Left colon (tissue), 2 donors: Measurements from ENCODE around the gene ITPRIPL1. TPM values are rescaled to one million over a fixed set of nuclear protein-coding genes. Genes with fewer than 3 reads are reported as not detected.
"Not testable (repeated sequence)": the region's sequence is repeated elsewhere in the genome, so short reads cannot be mapped to it uniquely, and the experiment has no call there.

Experiments
- ATAC-seq: fragments of 200-7000 bp; cut with Tn5 transposase; one replicate; pipeline ENCODE4 v1.9.1; 2020; ENCODE audit warnings: mild to moderate bottlenecking, moderate library complexity
- DNase-seq, 2 donors: peaks; one replicate each; pipeline ENCODE4 v3.0.0-alpha.2; 2020
- intact Hi-C, 2 donors: fragments of 100-400 bp; cut with DNase I in 1 of 2; cut with micrococcal nuclease in 1 of 2; formaldehyde crosslinking; loops; one replicate each; pipeline versions ENCODE4 v1.11.2 to v1.14.0; 2022; cut with DNase I, micrococcal nuclease
- long read RNA-seq: library from polyadenylated mRNA; unstranded; transcript quantifications from one replicate; pipeline ENCODE4 v2.0.0, GENCODE V29; 2021
- total RNA-seq, 2 donors: library from RNA; stranded (reverse); fragmentation: NEBNext Ultra II Directional; extraction: Animal tissue kit (Norgen Biotek cat#: 25700); gene quantifications; one replicate each; pipeline ENCODE4 v1.2.1, GENCODE V29; 2021
- donor health status: DM: no; HTN: no; CAD: no.
- donor health status: DM: yes; HTN: yes; CAD: no.

ITPRIPL1 gene, protein sequence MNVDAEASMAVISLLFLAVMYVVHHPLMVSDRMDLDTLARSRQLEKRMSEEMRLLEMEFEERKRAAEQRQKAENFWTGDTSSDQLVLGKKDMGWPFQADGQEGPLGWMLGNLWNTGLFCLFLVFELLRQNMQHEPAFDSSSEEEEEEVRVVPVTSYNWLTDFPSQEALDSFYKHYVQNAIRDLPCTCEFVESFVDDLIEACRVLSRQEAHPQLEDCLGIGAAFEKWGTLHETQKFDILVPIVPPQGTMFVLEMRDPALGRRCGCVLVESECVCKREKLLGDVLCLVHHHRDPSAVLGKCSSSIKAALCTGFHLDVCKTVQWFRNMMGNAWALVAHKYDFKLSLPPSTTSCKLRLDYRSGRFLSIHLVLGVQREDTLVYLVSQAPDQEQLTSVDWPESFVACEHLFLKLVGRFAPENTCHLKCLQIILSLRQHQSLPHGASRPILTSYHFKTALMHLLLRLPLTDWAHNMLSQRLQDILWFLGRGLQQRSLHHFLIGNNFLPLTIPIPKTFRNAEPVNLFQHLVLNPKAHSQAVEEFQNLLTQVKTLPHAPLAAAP
- total RNA-seq: under 1 TPM; 0.58 to 0.92 TPM
- long read RNA-seq, partial matches to known transcripts: 0 of 1 reads
- long read RNA-seq, other reads (novel, unspliced or antisense): 0 of 1 reads

DNA sequence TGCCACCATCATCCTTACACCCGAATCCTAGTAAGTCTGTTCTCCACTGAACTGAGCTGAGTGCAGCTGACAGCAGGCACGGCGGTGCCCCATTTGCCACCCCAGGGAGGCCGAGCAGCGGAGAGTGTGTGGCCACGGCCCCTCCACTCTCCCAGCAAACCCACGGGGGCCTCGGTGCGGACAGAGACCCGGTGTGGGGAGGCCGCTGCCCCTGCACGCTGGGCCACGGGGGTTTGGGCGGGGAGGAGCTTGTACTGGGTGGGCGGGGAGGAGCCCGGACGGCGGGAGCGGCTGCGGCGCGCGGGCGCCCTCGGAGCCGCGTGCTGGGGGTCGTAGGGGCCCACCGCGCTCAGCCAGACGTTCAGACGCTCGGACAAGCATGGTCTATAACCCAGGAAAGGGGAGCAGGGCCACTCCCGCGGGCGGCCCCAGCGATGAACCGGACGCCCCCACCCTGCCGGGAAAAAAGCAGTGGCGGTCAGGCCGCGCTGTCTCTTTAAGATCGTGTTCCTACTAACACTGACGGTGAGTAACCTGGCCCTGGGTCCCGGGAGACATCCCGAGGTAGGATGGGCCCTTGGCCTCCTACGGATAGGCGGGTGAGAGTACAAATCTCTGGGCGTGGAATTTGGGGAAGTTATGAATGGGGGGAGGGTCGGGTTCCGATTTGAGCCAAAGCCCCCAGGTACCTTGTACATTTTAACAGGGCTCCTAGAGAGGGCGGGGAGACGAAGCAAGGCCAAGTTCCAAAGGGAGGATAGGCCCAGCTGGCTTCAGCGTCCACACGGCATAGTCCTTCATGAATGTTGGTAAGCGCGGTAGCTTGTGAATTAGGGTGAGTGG, at the start of gene ITPRIPL1:
Gene ITPRIPL1, plus strand, starts transcription at position 277 of the 843 bp plus-strand sequence. Its CDS starts 523 bp downstream, at position 800.
- peak; percentile 55 for ATAC-seq
- peak in 1 of 2 donors; percentile 32 for DNase-seq
- intact Hi-C loops: no loop called here

DNA sequence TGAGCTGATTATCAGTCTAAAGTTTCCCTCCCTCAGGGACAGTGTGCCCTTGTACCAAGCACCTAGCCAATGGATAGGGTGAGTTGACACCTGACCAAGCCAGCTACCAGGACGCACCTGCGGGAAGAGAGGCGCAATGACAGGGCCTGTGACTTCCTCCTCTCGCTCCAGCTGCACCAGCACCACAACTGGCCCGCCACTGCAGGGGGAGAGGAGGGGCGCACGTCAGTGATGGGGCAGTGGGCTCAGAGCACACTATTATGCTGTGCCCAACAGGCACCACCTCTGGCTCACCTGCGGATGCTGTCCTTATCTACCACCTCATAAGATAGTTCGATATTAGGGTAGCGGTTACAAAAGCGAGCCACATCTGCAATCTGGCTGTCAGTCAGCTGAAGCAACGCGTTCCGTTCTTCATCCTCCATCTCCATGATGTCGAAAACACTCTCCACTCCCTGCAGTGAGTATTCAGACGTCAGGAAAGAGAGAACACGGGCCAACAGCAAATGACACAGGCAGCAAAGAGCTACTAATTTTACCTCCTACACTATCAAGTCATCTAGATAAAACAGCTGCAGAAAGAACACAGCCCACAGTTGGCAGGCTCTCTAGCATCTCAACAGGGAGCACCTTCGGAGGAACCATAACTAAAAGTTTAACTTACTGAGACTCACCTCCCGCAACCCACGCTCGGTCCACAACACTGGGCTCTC, 48.2 kb upstream of the ITPRIPL1 start:
- ATAC-seq: no peak
- DNase-seq: no peak
- intact Hi-C loops: no loop called here

DNA sequence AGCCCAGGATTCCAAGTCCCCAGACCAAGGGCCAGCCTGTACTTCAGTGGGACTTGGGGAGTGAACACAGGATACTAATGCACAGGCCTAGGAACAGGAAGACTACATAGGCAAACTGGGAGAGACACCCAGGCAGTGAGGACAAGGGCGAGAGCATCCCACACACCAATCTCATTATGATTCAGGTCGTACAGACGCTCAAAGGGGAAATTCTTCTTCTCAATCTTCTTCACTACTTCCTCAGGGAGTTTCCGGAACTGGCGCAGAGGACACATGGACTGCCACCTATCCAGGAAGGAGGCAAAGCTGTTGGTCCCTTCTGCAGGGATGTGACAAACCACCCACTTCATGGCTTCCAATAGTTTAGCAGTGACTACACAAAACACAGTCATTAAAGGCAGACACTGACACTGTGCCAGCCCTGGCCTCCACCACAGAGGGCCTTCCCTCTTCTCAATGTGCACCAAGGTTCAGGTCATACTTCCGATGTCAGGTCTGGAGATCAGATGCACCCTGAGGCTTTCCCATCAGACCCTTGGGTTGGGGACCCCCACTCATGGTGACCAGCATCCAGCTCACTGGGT, 37.8 kb upstream of the ITPRIPL1 start:
- intact Hi-C loops: no loop called here
- ATAC-seq (no peak), DNase-seq (no peak)

DNA sequence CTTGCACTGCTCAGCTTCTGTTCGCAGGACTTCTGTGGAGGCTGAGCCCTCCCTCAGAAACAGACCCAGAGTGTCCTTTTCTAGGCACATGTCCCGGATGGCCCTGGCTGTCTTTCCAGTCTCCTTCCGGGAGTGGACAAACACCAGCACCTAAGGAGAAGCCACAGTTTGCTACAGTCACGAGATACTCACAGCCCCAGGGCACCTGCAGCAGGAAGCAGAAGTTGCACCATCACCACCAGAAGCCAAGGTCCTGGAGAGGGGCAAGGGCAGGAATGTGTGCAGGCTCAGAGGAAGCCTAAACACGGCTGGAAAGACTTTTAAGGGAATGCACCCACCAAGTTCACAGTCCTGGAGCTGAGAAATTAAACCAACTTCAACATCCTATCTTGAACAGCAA, 33.4 kb upstream of the ITPRIPL1 start:
- ATAC-seq (no peak), DNase-seq (no peak)
- intact Hi-C loops: no loop called here

DNA sequence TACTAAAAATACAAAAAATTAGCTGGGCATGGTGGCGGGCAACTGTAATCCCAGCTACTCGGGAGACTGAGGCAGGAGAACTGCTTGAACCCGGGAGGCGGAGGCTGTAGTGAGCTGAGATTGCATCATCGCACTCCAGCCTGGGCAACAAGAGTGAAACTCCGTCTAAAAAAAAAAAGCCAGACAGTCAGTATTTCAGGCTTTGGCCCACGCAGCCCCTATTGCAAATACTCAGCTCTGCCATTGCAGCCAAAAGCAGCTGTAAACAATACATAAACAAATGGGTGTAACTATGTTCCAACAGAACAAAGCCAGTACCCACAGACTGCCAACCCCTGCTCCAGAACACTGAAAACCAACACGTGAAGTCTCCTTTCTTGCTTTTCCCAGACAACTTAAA, 30.8 kb upstream of the ITPRIPL1 start:
- intact Hi-C loops, DNase-seq, ATAC-seq: not testable (repeated sequence)

DNA sequence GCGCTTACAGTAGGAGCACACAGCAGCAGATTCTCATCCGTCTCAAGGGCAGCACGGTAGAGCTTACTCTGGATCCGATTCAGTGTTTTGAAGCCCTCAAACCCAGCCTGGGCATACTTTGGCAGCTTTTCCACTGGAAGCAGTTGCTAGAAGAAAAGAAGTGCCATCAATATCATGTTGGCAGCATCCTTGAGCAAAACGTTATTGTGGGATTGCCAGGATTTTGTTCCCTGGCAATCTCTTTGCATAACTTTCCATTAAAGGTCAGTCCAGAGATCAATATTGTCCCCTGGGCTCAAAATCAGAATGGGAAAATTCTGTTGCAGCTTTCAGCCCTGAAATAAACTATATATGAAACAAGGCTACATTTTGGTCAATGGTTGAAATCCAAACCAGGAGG, 28.2 kb upstream of the ITPRIPL1 start:
- no peak for ATAC-seq

DNA sequence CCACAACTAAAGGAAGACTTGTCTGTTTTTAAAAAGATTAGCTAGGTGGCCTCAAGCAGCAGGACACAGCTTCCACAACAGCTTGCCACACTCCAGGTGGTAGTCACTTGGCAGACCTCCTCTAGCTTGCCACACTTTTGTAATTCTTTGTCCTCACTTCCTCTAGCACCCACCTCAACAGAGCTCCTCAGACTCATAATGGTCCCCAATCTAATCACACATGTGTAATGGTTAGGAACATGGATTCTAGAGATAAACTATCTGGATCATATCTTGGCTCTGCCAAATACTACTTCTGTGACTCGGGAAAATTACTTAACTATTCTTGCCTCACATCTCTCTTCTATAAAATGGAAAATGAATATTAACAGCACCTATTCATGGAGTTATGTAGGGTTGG, 23.3 kb upstream of the ITPRIPL1 start:
- intact Hi-C loops: no loop called here
- ATAC-seq (no peak), DNase-seq (no peak)

More for the DNA sequence above, 28.2 kb upstream of the ITPRIPL1 start:
- intact Hi-C loops: no loop called here
- DNase-seq: no peak

DNA sequence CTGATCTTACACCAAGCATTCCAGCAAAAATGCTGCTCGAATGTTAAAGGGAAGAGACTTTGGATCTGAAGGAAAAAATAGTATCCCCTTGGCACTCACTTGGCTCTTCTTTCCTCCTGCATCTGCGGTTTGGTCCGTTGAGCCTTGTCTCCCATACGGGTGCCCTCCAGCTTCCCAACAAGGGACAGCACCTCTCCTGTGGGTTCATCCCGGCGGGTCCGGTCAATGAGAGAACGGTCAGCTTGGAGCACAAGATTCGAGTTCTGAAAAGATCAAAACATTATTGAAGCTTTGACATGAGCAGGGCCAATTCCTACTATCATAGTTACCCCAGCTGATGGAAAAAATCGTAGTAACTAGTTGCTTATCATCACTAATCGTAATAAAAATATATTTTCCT, 20.5 kb upstream of the ITPRIPL1 start:
- intact Hi-C loops: no loop called here
- ATAC-seq: no peak
- DNase-seq: no peak

DNA sequence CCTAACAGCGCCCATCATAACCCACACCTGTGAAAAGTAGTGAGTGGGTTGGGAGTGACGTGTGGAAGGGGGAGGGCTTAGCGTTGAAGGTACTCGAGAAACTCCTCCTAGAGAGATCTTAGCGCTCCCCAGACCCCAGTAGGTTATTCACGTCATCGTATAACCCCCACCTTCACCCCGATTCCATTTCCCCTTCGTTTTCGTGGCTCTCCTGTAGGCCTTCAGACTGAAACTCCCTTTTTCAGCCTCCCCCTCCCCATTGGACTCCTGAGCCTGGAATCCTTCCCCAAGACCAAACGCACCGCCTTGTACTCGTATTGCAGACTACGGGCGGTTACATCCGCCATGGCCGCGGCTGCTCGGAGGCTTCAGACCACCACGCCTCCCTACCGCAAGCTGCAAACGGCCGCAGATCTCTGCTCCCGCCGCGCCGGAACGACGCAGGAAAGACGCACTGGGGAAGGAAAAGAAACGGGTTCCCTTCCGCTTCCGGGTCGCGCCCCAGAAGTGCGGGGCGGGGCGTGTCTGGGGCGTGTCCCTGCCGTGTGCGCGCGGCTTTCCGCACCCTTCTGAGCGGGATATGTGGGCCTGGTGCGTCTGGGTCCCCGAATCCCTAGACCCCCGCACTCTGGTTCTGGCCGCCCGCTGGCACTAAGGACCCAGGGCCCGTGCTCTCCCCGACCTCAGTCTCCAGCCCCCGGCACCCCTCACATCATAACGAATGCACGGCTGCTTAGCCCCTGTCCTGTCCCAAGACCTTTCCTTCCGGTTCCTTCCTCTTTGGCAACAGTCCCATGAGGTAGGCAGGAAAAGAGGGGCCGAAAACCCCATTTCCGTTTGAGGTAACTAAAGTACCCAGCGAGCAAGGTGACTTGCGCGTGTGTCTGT, 19.8 kb upstream of the ITPRIPL1 start, which contains the start of gene SNRNP200:
Gene SNRNP200, minus strand, starts transcription at position 456 of the 888 bp plus-strand sequence. Its CDS starts 109 bp downstream, at position 347.
- ATAC-seq (peak; percentile 99), DNase-seq (peak; percentile 86 to 94)
- intact Hi-C loops: no loop called here

DNA sequence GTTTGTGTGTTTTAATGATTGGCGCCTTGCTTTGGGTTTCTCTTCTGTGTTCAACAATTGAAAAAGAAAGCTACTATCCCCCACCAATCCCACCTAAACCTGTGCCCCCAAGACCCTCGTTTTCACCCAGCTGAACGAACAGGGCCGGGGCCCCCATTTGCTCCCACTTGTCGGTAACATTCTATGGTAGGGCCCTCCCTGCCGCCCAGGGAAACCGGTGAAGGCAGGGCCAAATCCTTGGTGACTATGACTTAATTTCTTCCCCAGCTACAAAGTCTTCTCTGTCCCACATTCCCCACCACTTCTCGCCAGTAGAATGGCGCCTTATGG, 19.2 kb upstream of the ITPRIPL1 start:
- DNase-seq: no peak
- ATAC-seq: peak; percentile 4
- intact Hi-C loops: no loop called here

DNA sequence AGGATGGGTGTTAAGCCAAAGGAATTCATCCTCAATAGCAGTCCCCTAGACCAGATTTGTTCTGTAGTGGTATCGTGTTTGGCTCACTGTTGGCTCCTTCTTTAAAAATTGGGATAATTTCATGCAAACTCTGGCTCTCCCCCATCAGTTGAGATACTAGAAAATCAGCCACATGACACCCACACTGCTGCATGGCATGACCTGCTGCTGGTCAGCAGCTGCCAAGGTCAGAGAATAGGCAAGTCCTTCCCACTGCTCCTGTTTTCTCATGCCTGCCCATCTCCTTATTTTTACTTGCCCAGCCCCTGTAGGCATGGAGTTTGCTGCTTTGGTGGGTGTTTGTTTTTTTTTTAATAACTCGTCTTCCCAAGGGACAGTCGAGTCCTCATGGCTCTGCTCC, 18.7 kb upstream of the ITPRIPL1 start:
- no peak for DNase-seq
- intact Hi-C loops: no loop called here

DNA sequence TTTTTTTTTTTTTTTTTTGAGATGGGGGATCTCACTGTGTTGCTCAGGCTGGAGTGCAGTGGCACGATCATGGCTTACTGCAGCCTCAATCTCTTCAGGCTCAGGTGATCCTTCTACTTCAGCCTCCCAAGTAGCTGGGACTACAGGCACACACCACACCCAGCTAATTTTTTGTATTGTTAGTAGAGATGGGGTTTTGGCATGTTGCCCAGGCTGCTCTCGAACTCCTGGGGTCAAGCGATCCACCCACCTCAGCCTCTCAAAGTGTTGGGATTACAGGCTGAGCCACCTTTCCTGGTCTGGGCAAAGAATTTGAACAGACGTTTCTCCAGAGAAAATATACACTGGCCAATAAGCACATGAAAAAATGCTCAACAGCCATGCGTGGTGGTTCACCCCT, 16.9 kb upstream of the ITPRIPL1 start:
- DNase-seq: no peak
- intact Hi-C loops: no loop called here
- ATAC-seq: no peak

More for the DNA sequence above, 18.7 kb upstream of the ITPRIPL1 start:
- no peak for ATAC-seq

DNA sequence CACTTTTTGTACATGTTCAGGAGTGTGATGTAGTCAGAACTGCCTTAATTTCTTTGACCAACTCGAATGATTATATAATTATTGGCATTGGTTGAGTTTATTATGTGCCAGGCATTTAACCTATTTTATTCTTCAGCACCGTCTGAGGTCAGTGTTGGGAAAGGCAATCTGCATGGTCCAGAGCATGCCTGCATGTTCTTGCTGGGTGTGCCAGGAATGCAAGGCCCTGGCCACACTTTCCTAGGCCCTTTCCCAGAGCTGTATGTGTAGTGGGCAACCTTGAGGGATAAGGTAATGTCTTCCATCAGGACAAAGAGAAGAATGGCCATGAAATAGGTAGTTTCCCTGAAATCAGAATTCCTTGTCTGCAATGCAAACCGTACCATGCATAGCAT, 10.1 kb upstream of the ITPRIPL1 start:
- intact Hi-C loops: no loop called here
- no peak for DNase-seq
- ATAC-seq: no peak

DNA sequence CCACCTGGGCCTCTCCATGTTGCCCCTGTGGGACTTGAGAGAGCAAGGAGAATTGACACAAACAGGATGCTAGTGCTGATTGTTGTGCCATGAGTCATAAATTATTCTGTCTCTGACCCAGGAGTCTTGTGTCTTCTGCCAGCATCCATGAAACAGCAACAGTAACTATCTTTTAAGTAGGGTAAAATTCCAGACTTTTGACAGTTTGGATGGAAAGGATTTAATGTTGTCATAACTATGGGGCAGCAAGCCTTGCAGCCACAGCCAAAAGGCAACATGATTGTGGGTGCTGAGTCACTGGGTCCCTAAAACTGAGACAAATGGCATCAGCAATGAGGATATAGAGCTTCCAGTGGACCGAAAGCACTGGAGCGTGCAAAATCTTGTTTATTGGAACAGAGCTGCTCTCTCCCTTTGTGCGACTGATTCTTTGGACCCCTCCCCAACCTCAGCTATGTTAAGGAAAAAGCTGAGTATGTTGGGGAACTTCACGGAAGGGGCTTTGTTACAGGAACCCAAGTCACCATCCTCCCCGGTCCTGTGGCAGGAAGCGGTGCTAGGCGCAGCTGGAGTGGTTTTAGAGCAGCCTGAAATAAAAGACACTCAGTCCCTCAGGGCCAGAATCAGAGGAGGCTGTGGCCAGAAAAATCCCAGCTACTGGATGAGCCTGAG, 9.6 kb upstream of the ITPRIPL1 start:
- DNase-seq (no peak), ATAC-seq (no peak)
- intact Hi-C loops: no loop called here

DNA sequence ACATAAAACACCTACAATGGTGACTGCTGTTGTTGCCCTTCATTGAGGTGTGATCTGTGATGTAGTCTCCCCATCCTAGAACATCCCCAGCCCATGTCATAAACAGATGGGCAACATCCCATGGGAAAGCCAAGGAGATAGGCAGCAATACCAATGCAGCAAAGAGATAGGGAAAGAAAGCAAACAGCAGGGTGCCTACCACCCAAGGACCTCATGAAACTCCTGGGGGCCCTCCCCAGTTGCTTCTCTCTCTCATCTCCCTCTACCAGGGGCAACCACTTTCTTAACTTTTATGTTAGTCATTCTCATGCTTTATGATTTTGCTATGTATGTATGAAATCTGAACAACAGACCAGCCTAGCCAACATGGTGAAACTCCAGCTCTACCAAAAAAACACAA, 8.1 kb upstream of the ITPRIPL1 start:
- intact Hi-C loops: no loop called here

DNA sequence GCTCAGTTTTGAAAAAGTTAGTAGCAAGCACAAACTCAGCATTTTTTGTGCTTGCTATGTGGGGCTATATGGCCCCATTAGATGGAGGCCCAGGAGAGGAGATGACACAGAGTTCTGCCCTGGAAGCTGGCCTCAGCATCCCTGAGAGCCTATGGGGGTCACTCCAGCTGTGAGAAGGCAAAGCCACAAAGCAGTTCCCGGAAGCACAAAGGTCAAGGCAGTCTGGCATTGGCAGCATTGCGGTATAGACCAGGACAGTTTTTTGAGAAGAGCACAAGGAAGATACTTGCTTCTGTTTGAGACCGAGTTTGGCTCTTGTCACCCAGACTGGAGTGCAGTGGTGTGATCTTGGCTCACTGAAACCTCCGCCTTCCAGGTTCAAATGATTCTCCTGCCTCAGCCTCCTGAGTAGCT, 7.5 kb upstream of the ITPRIPL1 start:
- DNase-seq (no peak), ATAC-seq (no peak)
- intact Hi-C loops: no loop called here

More for the DNA sequence above, 8.1 kb upstream of the ITPRIPL1 start:
- DNase-seq (no peak), ATAC-seq (no peak)

DNA sequence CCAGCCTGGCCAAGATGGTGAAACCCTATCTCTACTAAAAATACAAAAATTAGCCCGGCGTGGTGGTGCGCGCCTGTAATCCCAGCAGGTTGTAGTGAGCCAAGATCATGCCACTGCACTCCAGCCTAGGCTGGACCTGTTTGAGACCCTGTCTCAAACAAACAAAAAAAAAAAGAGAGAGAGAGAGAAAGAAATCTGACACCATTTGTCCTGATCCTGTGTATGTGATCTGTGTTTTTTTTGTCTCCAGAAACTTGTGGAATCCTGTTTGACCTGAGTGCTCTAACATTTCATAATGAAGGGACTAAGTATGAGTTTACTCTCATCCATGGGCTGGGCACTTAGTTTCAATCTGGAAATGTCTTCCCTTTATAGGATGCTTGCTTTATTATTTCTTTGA, 6.4 kb upstream of the ITPRIPL1 start:
- ATAC-seq: no peak
- intact Hi-C loops: no loop called here
- no peak for DNase-seq
